ENCODE data around the gene PRKG1.

PRKG1 gene

GRCh38 chr10:52316500-52316899 lies 1242.2 kb downstream of the PRKG1 start:
- H3K9me3 ChIP-seq (ENCODE audit: control insufficient read depth, insufficient read depth, low read length) = no peaks in the 10 kb centered on the region
- peaks cover 62% of the 10 kb centered on the region for H3K27me3 ChIP-seq (ENCODE audit: control insufficient read depth, insufficient read depth, low read length)
- H3K9ac ChIP-seq (ENCODE audit: low read depth, low read length) = no peak overlapping the region
- no peak overlapping the region for H3K4me3 ChIP-seq (ENCODE audit: low read depth, low read length)
- H3K4me1 ChIP-seq (ENCODE audit: control insufficient read depth, insufficient read depth, low read length) = peaks cover 2% of the 10 kb centered on the region
- no peaks in the 10 kb centered on the region for H3K36me3 ChIP-seq (ENCODE audit: control insufficient read depth, insufficient read depth, low read length)

GRCh38 chr10:52318136-52318701 lies 1243.9 kb downstream of the PRKG1 start:
- Histone ChIP-seq H3K9ac (ENCODE audit: low read depth, low read length) (no peak overlapping the region), H3K4me1 (ENCODE audit: control insufficient read depth, insufficient read depth, low read length) (peaks cover 2% of the 10 kb centered on the region), H3K27me3 (ENCODE audit: control insufficient read depth, insufficient read depth, low read length) (peaks cover 45% of the 10 kb centered on the region), H3K9me3 (ENCODE audit: control insufficient read depth, insufficient read depth, low read length) (no peaks in the 10 kb centered on the region), H3K36me3 (ENCODE audit: control insufficient read depth, insufficient read depth, low read length) (no peaks in the 10 kb centered on the region), H3K4me3 (ENCODE audit: low read depth, low read length) (no peak overlapping the region)

GRCh38 chr10:52318822-52319464 lies 1244.7 kb downstream of the PRKG1 start:
- H3K36me3 ChIP-seq (ENCODE audit: control insufficient read depth, insufficient read depth, low read length) = no peaks in the 10 kb centered on the region
- H3K27me3 ChIP-seq (ENCODE audit: control insufficient read depth, insufficient read depth, low read length) = peaks cover 42% of the 10 kb centered on the region
- no peaks in the 10 kb centered on the region for H3K9me3 ChIP-seq (ENCODE audit: control insufficient read depth, insufficient read depth, low read length)
- no peaks in the 10 kb centered on the region for H3K4me1 ChIP-seq (ENCODE audit: control insufficient read depth, insufficient read depth, low read length)
- H3K4me3 ChIP-seq (ENCODE audit: low read depth, low read length) = no peak overlapping the region
- no peak overlapping the region for H3K9ac ChIP-seq (ENCODE audit: low read depth, low read length)

- H3K36me3 ChIP-seq (ENCODE audit: control insufficient read depth, insufficient read depth, low read length) = no peaks in the 10 kb centered on the region
- no peaks in the 10 kb centered on the region for H3K9me3 ChIP-seq (ENCODE audit: control insufficient read depth, insufficient read depth, low read length)
- H3K27me3 ChIP-seq (ENCODE audit: control insufficient read depth, insufficient read depth, low read length) = peaks cover 37% of the 10 kb centered on the region
- no peak overlapping the region for H3K4me3 ChIP-seq (ENCODE audit: low read depth, low read length)
- no peaks in the 10 kb centered on the region for H3K4me1 ChIP-seq (ENCODE audit: control insufficient read depth, insufficient read depth, low read length)
- H3K9ac ChIP-seq (ENCODE audit: low read depth, low read length) = no peak overlapping the region
Observed at GRCh38 chr10:52319926-52320325, 1245.6 kb downstream of the PRKG1 start.

GRCh38 chr10:52322323-52322722 lies 1248.0 kb downstream of the PRKG1 start:
- Histone ChIP-seq H3K4me1 (ENCODE audit: control insufficient read depth, insufficient read depth, low read length) (no peaks in the 10 kb centered on the region), H3K9me3 (ENCODE audit: control insufficient read depth, insufficient read depth, low read length) (no peaks in the 10 kb centered on the region), H3K4me3 (ENCODE audit: low read depth, low read length) (no peak overlapping the region), H3K36me3 (ENCODE audit: control insufficient read depth, insufficient read depth, low read length) (no peaks in the 10 kb centered on the region), H3K9ac (ENCODE audit: low read depth, low read length) (no peak overlapping the region), H3K27me3 (ENCODE audit: control insufficient read depth, insufficient read depth, low read length) (peaks cover 13% of the 10 kb centered on the region)

GRCh38 chr10:52322936-52323335 lies 1248.6 kb downstream of the PRKG1 start:
- H3K4me1 ChIP-seq (ENCODE audit: control insufficient read depth, insufficient read depth, low read length) = no peaks in the 10 kb centered on the region
- no peak overlapping the region for H3K4me3 ChIP-seq (ENCODE audit: low read depth, low read length)
- H3K27me3 ChIP-seq (ENCODE audit: control insufficient read depth, insufficient read depth, low read length) = peaks cover 8% of the 10 kb centered on the region
- H3K9ac ChIP-seq (ENCODE audit: low read depth, low read length) = no peak overlapping the region
- no peaks in the 10 kb centered on the region for H3K9me3 ChIP-seq (ENCODE audit: control insufficient read depth, insufficient read depth, low read length)
- no peaks in the 10 kb centered on the region for H3K36me3 ChIP-seq (ENCODE audit: control insufficient read depth, insufficient read depth, low read length)

- Histone ChIP-seq H3K4me1 (ENCODE audit: control insufficient read depth, insufficient read depth, low read length) (no peaks in the 10 kb centered on the region), H3K27me3 (ENCODE audit: control insufficient read depth, insufficient read depth, low read length) (no peaks in the 10 kb centered on the region), H3K36me3 (ENCODE audit: control insufficient read depth, insufficient read depth, low read length) (no peaks in the 10 kb centered on the region), H3K4me3 (ENCODE audit: low read depth, low read length) (no peak overlapping the region), H3K9ac (ENCODE audit: low read depth, low read length) (no peak overlapping the region), H3K9me3 (ENCODE audit: control insufficient read depth, insufficient read depth, low read length) (no peaks in the 10 kb centered on the region)
Observed at GRCh38 chr10:52326382-52326781, 1252.1 kb downstream of the PRKG1 start.

- no peaks in the 10 kb centered on the region for H3K9me3 ChIP-seq (ENCODE audit: control insufficient read depth, insufficient read depth, low read length)
- no peaks in the 10 kb centered on the region for H3K27me3 ChIP-seq (ENCODE audit: control insufficient read depth, insufficient read depth, low read length)
- H3K9ac ChIP-seq (ENCODE audit: low read depth, low read length) = no peak overlapping the region
- no peaks in the 10 kb centered on the region for H3K36me3 ChIP-seq (ENCODE audit: control insufficient read depth, insufficient read depth, low read length)
- H3K4me1 ChIP-seq (ENCODE audit: control insufficient read depth, insufficient read depth, low read length) = no peaks in the 10 kb centered on the region
- H3K4me3 ChIP-seq (ENCODE audit: low read depth, low read length) = no peak overlapping the region
Observed at GRCh38 chr10:52331638-52332364, 1257.5 kb downstream of the PRKG1 start.

- no peaks in the 10 kb centered on the region for H3K36me3 ChIP-seq (ENCODE audit: control insufficient read depth, insufficient read depth, low read length)
- H3K9me3 ChIP-seq (ENCODE audit: control insufficient read depth, insufficient read depth, low read length) = no peaks in the 10 kb centered on the region
- no peak overlapping the region for H3K4me3 ChIP-seq (ENCODE audit: low read depth, low read length)
- H3K27me3 ChIP-seq (ENCODE audit: control insufficient read depth, insufficient read depth, low read length) = no peaks in the 10 kb centered on the region
- H3K9ac ChIP-seq (ENCODE audit: low read depth, low read length) = no peak overlapping the region
- no peaks in the 10 kb centered on the region for H3K4me1 ChIP-seq (ENCODE audit: control insufficient read depth, insufficient read depth, low read length)
Observed at GRCh38 chr10:52332815-52333214, 1258.5 kb downstream of the PRKG1 start.

GRCh38 chr10:52334595-52334994 lies 1260.3 kb downstream of the PRKG1 start:
- H3K27me3 ChIP-seq (ENCODE audit: control insufficient read depth, insufficient read depth, low read length) = no peaks in the 10 kb centered on the region
- H3K9me3 ChIP-seq (ENCODE audit: control insufficient read depth, insufficient read depth, low read length) = no peaks in the 10 kb centered on the region
- H3K4me3 ChIP-seq (ENCODE audit: low read depth, low read length) = no peak overlapping the region
- no peaks in the 10 kb centered on the region for H3K4me1 ChIP-seq (ENCODE audit: control insufficient read depth, insufficient read depth, low read length)
- H3K9ac ChIP-seq (ENCODE audit: low read depth, low read length) = no peak overlapping the region
- H3K36me3 ChIP-seq (ENCODE audit: control insufficient read depth, insufficient read depth, low read length) = no peaks in the 10 kb centered on the region

- Histone ChIP-seq H3K27me3 (ENCODE audit: control insufficient read depth, insufficient read depth, low read length) (no peaks in the 10 kb centered on the region), H3K36me3 (ENCODE audit: control insufficient read depth, insufficient read depth, low read length) (no peaks in the 10 kb centered on the region), H3K4me1 (ENCODE audit: control insufficient read depth, insufficient read depth, low read length) (no peaks in the 10 kb centered on the region), H3K9ac (ENCODE audit: low read depth, low read length) (no peak overlapping the region), H3K4me3 (ENCODE audit: low read depth, low read length) (no peak overlapping the region), H3K9me3 (ENCODE audit: control insufficient read depth, insufficient read depth, low read length) (no peaks in the 10 kb centered on the region)
Observed at GRCh38 chr10:52335665-52336064, 1261.4 kb downstream of the PRKG1 start.

GRCh38 chr10:52337225-52337624 lies 1262.9 kb downstream of the PRKG1 start:
- no peaks in the 10 kb centered on the region for H3K27me3 ChIP-seq (ENCODE audit: control insufficient read depth, insufficient read depth, low read length)
- H3K9ac ChIP-seq (ENCODE audit: low read depth, low read length) = no peak overlapping the region
- no peaks in the 10 kb centered on the region for H3K4me1 ChIP-seq (ENCODE audit: control insufficient read depth, insufficient read depth, low read length)
- no peaks in the 10 kb centered on the region for H3K9me3 ChIP-seq (ENCODE audit: control insufficient read depth, insufficient read depth, low read length)
- no peak overlapping the region for H3K4me3 ChIP-seq (ENCODE audit: low read depth, low read length)
- no peaks in the 10 kb centered on the region for H3K36me3 ChIP-seq (ENCODE audit: control insufficient read depth, insufficient read depth, low read length)
